ENCODE measurements around the gene ARID1B. TPM values are rescaled to one million over a fixed set of nuclear protein-coding genes. Genes with fewer than 3 reads are reported as not detected.

The ARID1B gene
- total RNA-seq, 1 donor from 2014 or later = 75.4 TPM

GRCh38 chr6:157168471-157168870 is 391.3 kb downstream of the ARID1B start:
- FAIRE-seq = no peak

GRCh38 chr6:157169226-157169625 is 392.0 kb downstream of the ARID1B start:
- Histone ChIP-seq H3K27me3 (ENCODE audit: insufficient read depth, low read length) (no peaks in the 10 kb centered on the region), H3K4me1 (ENCODE audit: insufficient read depth, low read length) (no peaks in the 10 kb centered on the region), H4K20me1 (ENCODE audit: insufficient read depth, low read length) (no peaks in the 10 kb centered on the region), H3K79me2 (ENCODE audit: insufficient read depth, low read length) (no peaks in the 10 kb centered on the region), H2AFZ (ENCODE audit: low read depth, low read length) (no peak overlapping the region), H3K4me3 (ENCODE audit: insufficient read depth, low read depth, low read length) (no peak overlapping the region), H3K36me3 (ENCODE audit: insufficient read depth, low read length) (peaks cover 6% of the 10 kb centered on the region), H3K27ac (ENCODE audit: low read depth, low read length) (no peak overlapping the region), H3K4me2 (ENCODE audit: low read length) (no peak overlapping the region), H3K9me3 (ENCODE audit: insufficient read depth, low read depth, low read length) (no peaks in the 10 kb centered on the region), H3K9ac (ENCODE audit: low read length) (no peak overlapping the region)
- peak; percentile 47 for DNase-seq (ENCODE audit: low read depth)
- Mint-ChIP-seq H3K27me3 (ENCODE audit: low read depth, unreplicated experiment) (no peaks in the 10 kb centered on the region), H3K9me3 (ENCODE audit: unreplicated experiment) (no peaks in the 10 kb centered on the region), H3K27ac (ENCODE audit: unreplicated experiment) (peak overlapping the region; percentile 42), H3K4me1 (ENCODE audit: low read depth, unreplicated experiment) (peaks cover 8% of the 10 kb centered on the region), H3K4me3 (ENCODE audit: unreplicated experiment) (no peak overlapping the region), H3K36me3 (ENCODE audit: low read depth, unreplicated experiment) (peaks cover 12% of the 10 kb centered on the region)
- FAIRE-seq = no peak
- TF ChIP-seq CTCF (IDR thresholded peaks at IDR 0.05; ENCODE audit: insufficient read depth, low read depth, low read length) (no peak), EZH2 (IDR thresholded peaks at IDR 0.05; ENCODE audit: insufficient read depth, low read length) (no peak)

More at GRCh38 chr6:157168471-157168870, 391.3 kb downstream of the ARID1B start:
- no peak overlapping the region for H3K4me2 ChIP-seq (ENCODE audit: low read length)
- Mint-ChIP-seq H3K27ac (ENCODE audit: unreplicated experiment) (no peak overlapping the region), H3K4me3 (ENCODE audit: unreplicated experiment) (no peak overlapping the region), H3K36me3 (ENCODE audit: low read depth, unreplicated experiment) (peaks cover 12% of the 10 kb centered on the region), H3K9me3 (ENCODE audit: unreplicated experiment) (no peaks in the 10 kb centered on the region), H3K27me3 (ENCODE audit: low read depth, unreplicated experiment) (no peaks in the 10 kb centered on the region), H3K4me1 (ENCODE audit: low read depth, unreplicated experiment) (peaks cover 9% of the 10 kb centered on the region)
- H4K20me1 ChIP-seq (ENCODE audit: insufficient read depth, low read length) = no peaks in the 10 kb centered on the region
- no peaks in the 10 kb centered on the region for H3K9me3 ChIP-seq (ENCODE audit: insufficient read depth, low read depth, low read length)
- no peak overlapping the region for H3K27ac ChIP-seq (ENCODE audit: low read depth, low read length)
- no peaks in the 10 kb centered on the region for H3K4me1 ChIP-seq (ENCODE audit: insufficient read depth, low read length)
- H2AFZ ChIP-seq (ENCODE audit: low read depth, low read length) = no peak overlapping the region
- H3K9ac ChIP-seq (ENCODE audit: low read length) = no peak overlapping the region
- TF ChIP-seq EZH2 (IDR thresholded peaks at IDR 0.05; ENCODE audit: insufficient read depth, low read length) (no peak), CTCF (IDR thresholded peaks at IDR 0.05; ENCODE audit: insufficient read depth, low read depth, low read length) (no peak)
- H3K36me3 ChIP-seq (ENCODE audit: insufficient read depth, low read length) = peaks cover 5% of the 10 kb centered on the region
- H3K79me2 ChIP-seq (ENCODE audit: insufficient read depth, low read length) = no peaks in the 10 kb centered on the region
- H3K27me3 ChIP-seq (ENCODE audit: insufficient read depth, low read length) = no peaks in the 10 kb centered on the region
- no peak overlapping the region for H3K4me3 ChIP-seq (ENCODE audit: insufficient read depth, low read depth, low read length)
- DNase-seq (ENCODE audit: low read depth) = no peak

- Histone ChIP-seq H3K27me3 (ENCODE audit: insufficient read depth, low read length) (no peaks in the 10 kb centered on the region), H3K9ac (ENCODE audit: low read length) (no peak overlapping the region), H2AFZ (ENCODE audit: low read depth, low read length) (no peak overlapping the region), H3K27ac (ENCODE audit: low read depth, low read length) (no peak overlapping the region), H3K4me2 (ENCODE audit: low read length) (no peak overlapping the region), H3K79me2 (ENCODE audit: insufficient read depth, low read length) (no peaks in the 10 kb centered on the region), H3K4me3 (ENCODE audit: insufficient read depth, low read depth, low read length) (no peak overlapping the region), H4K20me1 (ENCODE audit: insufficient read depth, low read length) (no peaks in the 10 kb centered on the region), H3K9me3 (ENCODE audit: insufficient read depth, low read depth, low read length) (no peaks in the 10 kb centered on the region), H3K36me3 (ENCODE audit: insufficient read depth, low read length) (peaks cover 7% of the 10 kb centered on the region), H3K4me1 (ENCODE audit: insufficient read depth, low read length) (no peaks in the 10 kb centered on the region)
- Mint-ChIP-seq H3K27me3 (ENCODE audit: low read depth, unreplicated experiment) (no peaks in the 10 kb centered on the region), H3K9me3 (ENCODE audit: unreplicated experiment) (no peaks in the 10 kb centered on the region), H3K4me3 (ENCODE audit: unreplicated experiment) (peak overlapping the region; percentile 5), H3K4me1 (ENCODE audit: low read depth, unreplicated experiment) (peaks cover 8% of the 10 kb centered on the region), H3K27ac (ENCODE audit: unreplicated experiment) (no peak overlapping the region), H3K36me3 (ENCODE audit: low read depth, unreplicated experiment) (peaks cover 10% of the 10 kb centered on the region)
- peak; percentile 39 for DNase-seq (ENCODE audit: low read depth)
- TF ChIP-seq CTCF (IDR thresholded peaks at IDR 0.05; ENCODE audit: insufficient read depth, low read depth, low read length) = no peak
- no peak for TF ChIP-seq EZH2 (IDR thresholded peaks at IDR 0.05; ENCODE audit: insufficient read depth, low read length)
- FAIRE-seq = no peak
Measured at GRCh38 chr6:157169656-157170055, 392.5 kb downstream of the ARID1B start.

Measured in astrocyte (in vitro differentiated cells and primary cell).